Right cardiac atrium (tissue), 5 donors: ENCODE data around the gene RAPGEF4. TPM values are rescaled to one million over a fixed set of nuclear protein-coding genes. Genes with fewer than 3 reads are reported as not detected.
A peak's percentile ranks its signal among the peaks of the same experiment; 100 is the strongest.

Source experiments
- ATAC-seq, 2 donors: fragments of 200-7000 bp; cut with Tn5 transposase; one replicate each; pipeline versions ENCODE4 v1.8.0 to v1.9.1; 2020; ENCODE audit warnings: moderate library complexity in 2 of 2, mild to moderate bottlenecking in 1 of 2
- DNase-seq, 3 donors: peaks; one replicate each; pipeline ENCODE4 v3.0.0-alpha.2; 2020
- H3K27ac ChIP-seq: one replicate; pipeline ENCODE4 v1.5.1; 2013; ENCODE audit warnings: mild to moderate bottlenecking, low read length, control low read depth, moderate library complexity
- H3K27me3 ChIP-seq: one replicate; pipeline ENCODE4 v1.6.1; 2013; ENCODE audit not compliant: control insufficient read depth, insufficient read depth
- H3K4me1 ChIP-seq: one replicate; pipeline ENCODE4 v1.6.1; 2013; ENCODE audit warnings: low read length; ENCODE audit not compliant: control insufficient read depth, insufficient read depth
- H3K4me3 ChIP-seq: one replicate; pipeline ENCODE4 v1.5.1; 2013; ENCODE audit warnings: low read length, control low read depth
- H3K9me3 ChIP-seq: one replicate; pipeline ENCODE4 v1.6.1; 2013; ENCODE audit warnings: low read length; ENCODE audit not compliant: control insufficient read depth
- WGBS: extraction: QIAGEN DNeasy Blood & Tissue Kit; methylation state at CpG from one replicate; pipeline ENCODE4 v1.1.7; 2013; 5-methylcytosine and 5-hydroxymethylcytosine counted together
- intact Hi-C, 4 donors: fragments of 100-400 bp; cut with DNase I; formaldehyde crosslinking; loops; one replicate each; pipeline versions ENCODE4 v1.11.0 to v1.14.0; 2022 to 2023
- polyA plus RNA-seq: library from polyadenylated mRNA; stranded (reverse); fragments of 200-250 nt; gene quantifications from one replicate; pipeline ENCODE4 v1.2.3, GENCODE V29; 2013
- total RNA-seq, 4 donors: library from RNA; stranded (reverse); fragmentation: NEBNext Ultra II Directional; extraction: Animal tissue kit (Norgen Biotek cat#: 25700); gene quantifications; one replicate each; pipeline ENCODE4 v1.2.1, GENCODE V29; 2021
- donor health status: healthy with polysubstance abuse.
- donor health status: DM: no; HTN: yes; CAD: no.
- donor health status: DM: no; HTN: no; CAD: no.
- donor health status: DM: no; HTN: yes; CAD: no; lungs with severe emphysema.
- donor health status: DM: yes; HTN: yes; CAD: no.

The RAPGEF4 gene
- total and polyA plus RNA-seq, 5 donors: 5.9 to 11.3 (median 8.8) TPM

- intact Hi-C loops: loop anchor here in 3 of 4 donors (5.0 kb wide), 5 partner anchors 39 to 136 kb away; no protein-coding TSS in a partner anchor
- 1% methylated on average over 27 of the region's 27 CpGs for WGBS
- Histone ChIP-seq H3K27me3 (no peaks in the 10 kb centered on the region), H3K4me3 (peak overlapping the region; percentile 70), H3K27ac (peak overlapping the region; percentile 84), H3K4me1 (peaks cover 2% of the 10 kb centered on the region), H3K9me3 (no peaks in the 10 kb centered on the region)
- DNase-seq (peak; percentile 48 to 82 (median 77)), ATAC-seq (peak; percentile 46 to 67)
Measured at GRCh38 chr2:173076581-173077345, 341.1 kb downstream of the RAPGEF4 start.

- H3K4me3 ChIP-seq: peak overlapping the region; percentile 70
- intact Hi-C loops: loop anchor here in 3 of 4 donors (5.0 kb wide), 5 partner anchors 40 to 135 kb away; no protein-coding TSS in a partner anchor
- no peak for DNase-seq
- no peaks in the 10 kb centered on the region for H3K27me3 ChIP-seq
- no peak overlapping the region for H3K27ac ChIP-seq
- peaks cover 4% of the 10 kb centered on the region for H3K4me1 ChIP-seq
- H3K9me3 ChIP-seq: no peaks in the 10 kb centered on the region
- no peak for ATAC-seq
- 36% methylated on average over 5 of the region's 5 CpGs for WGBS
Measured at GRCh38 chr2:173077506-173078177, 342.0 kb downstream of the RAPGEF4 start.

GRCh38 chr2:173079141-173079540 is 343.5 kb downstream of the RAPGEF4 start:
- peaks cover 5% of the 10 kb centered on the region for H3K4me1 ChIP-seq
- no peaks in the 10 kb centered on the region for H3K9me3 ChIP-seq
- no peak overlapping the region for H3K27ac ChIP-seq
- no peaks in the 10 kb centered on the region for H3K27me3 ChIP-seq
- 81% methylated on average over 3 of the region's 3 CpGs for WGBS
- ATAC-seq: no peak
- intact Hi-C loops: loop anchor here in 3 of 4 donors (5.0 kb wide), 5 partner anchors 42 to 133 kb away; no protein-coding TSS in a partner anchor
- no peak overlapping the region for H3K4me3 ChIP-seq
- DNase-seq: no peak

GRCh38 chr2:173079973-173080860 is 344.6 kb downstream of the RAPGEF4 start:
- Histone ChIP-seq H3K4me3 (no peak overlapping the region), H3K27me3 (no peaks in the 10 kb centered on the region), H3K9me3 (no peaks in the 10 kb centered on the region), H3K27ac (no peak overlapping the region), H3K4me1 (peaks cover 3% of the 10 kb centered on the region)
- no peak for ATAC-seq
- no peak for DNase-seq
- intact Hi-C loops: loop anchor here (5.0 kb wide), 5 partner anchors 43 to 132 kb away; no protein-coding TSS in a partner anchor
- WGBS: 98% methylated on average over 6 of the region's 6 CpGs

DNA sequence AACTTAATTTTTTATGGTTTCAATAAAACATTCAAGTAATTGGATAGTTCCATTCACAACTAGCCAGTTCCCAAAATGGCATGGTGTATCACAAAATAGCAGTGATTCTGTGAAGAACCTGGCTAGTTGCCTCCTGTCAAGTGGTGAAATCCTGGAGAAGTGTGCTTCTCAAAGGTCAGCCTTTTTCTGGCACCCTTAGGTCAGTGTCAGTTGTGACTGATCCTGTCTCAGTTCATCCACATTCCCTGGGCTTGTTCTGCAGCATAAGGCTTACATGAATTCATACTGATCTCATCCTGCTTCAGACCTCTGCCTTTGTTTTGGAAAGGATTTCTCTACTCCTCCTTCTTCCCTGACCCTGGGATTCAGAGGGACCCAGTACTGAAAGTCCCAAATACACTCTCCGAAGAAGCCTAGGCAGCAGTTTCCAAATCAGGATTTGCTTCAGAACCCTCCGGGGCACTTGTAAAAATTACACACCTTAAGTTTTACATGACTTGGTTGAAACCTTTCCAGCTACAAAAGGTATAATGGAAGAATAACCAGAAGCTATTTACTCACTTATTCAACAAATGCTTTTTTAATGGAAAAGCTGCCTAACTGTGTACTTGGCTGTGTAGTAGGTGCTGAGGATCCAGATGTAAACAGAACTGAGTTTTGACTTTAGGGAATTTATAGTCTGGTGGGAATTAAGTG is 351.0 kb downstream of the RAPGEF4 start:
- Histone ChIP-seq H3K4me3 (no peak overlapping the region), H3K27ac (peak overlapping the region; percentile 74), H3K4me1 (peaks cover 3% of the 10 kb centered on the region), H3K27me3 (no peaks in the 10 kb centered on the region), H3K9me3 (no peaks in the 10 kb centered on the region)
- ATAC-seq: peak; percentile 27 to 64
- no peak for DNase-seq
- 57% methylated on average over 2 of the region's 2 CpGs for WGBS
- intact Hi-C loops: no loop called here

GRCh38 chr2:173087214-173087581 is 351.6 kb downstream of the RAPGEF4 start:
- Histone ChIP-seq H3K4me3 (no peak overlapping the region), H3K9me3 (no peaks in the 10 kb centered on the region), H3K4me1 (peaks cover 5% of the 10 kb centered on the region), H3K27me3 (no peaks in the 10 kb centered on the region), H3K27ac (peak overlapping the region; percentile 74)
- intact Hi-C loops: no loop called here
- ATAC-seq (peak in 1 of 2 donors; percentile 51), DNase-seq (no peak)
- 40% methylated on average over 1 of the region's 1 CpG for WGBS

- H3K27me3 ChIP-seq: no peaks in the 10 kb centered on the region
- H3K4me1 ChIP-seq: peaks cover 2% of the 10 kb centered on the region
- H3K27ac ChIP-seq: no peak overlapping the region
- no peak for ATAC-seq
- no peak for DNase-seq
- H3K9me3 ChIP-seq: no peaks in the 10 kb centered on the region
- H3K4me3 ChIP-seq: no peak overlapping the region
- intact Hi-C loops: no loop called here
- WGBS: 80% methylated on average over 4 of the region's 4 CpGs
Measured at GRCh38 chr2:173087793-173088496, 352.3 kb downstream of the RAPGEF4 start.

GRCh38 chr2:173090276-173090877 is 354.7 kb downstream of the RAPGEF4 start:
- H3K4me1 ChIP-seq: peaks cover 2% of the 10 kb centered on the region
- DNase-seq: peak in 2 of 3 donors; percentile 24 to 46
- H3K27me3 ChIP-seq: no peaks in the 10 kb centered on the region
- H3K9me3 ChIP-seq: no peaks in the 10 kb centered on the region
- intact Hi-C loops: no loop called here
- ATAC-seq: peak; percentile 59 to 60
- peak overlapping the region; percentile 98 for H3K27ac ChIP-seq
- 34% methylated on average over 11 of the region's 11 CpGs for WGBS
- H3K4me3 ChIP-seq: no peak overlapping the region

GRCh38 chr2:173090973-173091660 is 355.5 kb downstream of the RAPGEF4 start:
- 37% methylated on average over 10 of the region's 10 CpGs for whole genome bisulfite sequencing
- H3K9me3 ChIP-seq: no peaks in the 10 kb centered on the region
- DNase-seq (peak in 1 of 3 donors; percentile 37), ATAC-seq (peak; percentile 44 to 60)
- no peak overlapping the region for H3K4me3 ChIP-seq
- peak overlapping the region; percentile 88 for H3K27ac ChIP-seq
- intact Hi-C loops: no loop called here
- H3K4me1 ChIP-seq: peaks cover 2% of the 10 kb centered on the region
- no peaks in the 10 kb centered on the region for H3K27me3 ChIP-seq
